ENCODE measurements around the gene DOK3.

DNA sequence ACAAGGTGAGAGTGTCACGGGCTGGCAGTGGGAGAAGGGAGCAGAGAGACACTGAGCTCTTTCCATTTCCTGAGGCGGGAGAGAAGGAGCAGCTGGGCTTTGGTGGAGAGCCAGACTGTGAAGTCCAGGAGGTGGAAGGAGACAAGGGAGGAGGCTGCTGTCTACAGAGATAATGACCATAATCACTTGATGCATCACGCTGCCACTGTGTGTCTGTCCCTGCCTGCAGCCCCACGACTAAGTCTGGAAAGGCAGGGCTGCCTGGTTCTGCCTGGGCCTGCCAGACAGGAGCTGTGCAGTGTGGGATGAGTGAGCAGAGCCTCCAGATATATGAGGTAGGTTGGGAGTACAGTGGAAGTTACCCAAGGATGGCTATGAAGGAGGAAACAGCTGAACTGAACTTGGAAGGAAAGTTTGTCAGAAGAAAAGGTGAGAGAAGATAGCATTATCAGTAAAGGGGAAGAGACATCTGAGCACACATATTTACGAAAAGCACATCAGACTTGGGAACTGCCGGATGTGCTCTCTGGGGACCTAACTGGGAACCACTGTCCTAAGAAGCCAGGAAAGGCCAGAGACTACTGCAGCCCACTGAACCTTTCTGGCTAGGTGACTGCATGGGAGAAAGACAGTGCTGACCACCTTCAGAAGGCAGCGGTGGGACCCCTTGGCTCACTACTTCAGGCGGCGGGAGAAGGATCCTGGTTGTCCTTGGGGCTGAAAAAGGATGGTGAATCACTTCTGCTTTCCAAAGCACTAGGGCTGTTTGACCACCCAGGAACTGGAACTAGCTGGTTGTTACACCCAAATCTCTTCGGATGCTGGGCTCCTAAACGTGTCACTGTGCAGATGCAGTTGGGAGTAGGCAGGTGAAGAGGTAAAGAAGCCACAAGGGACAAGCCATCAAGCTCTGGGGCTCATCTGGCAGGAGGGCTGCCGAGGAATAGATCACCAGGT is 19.9 kb upstream of the DOK3 start:
- TF ChIP-seq POLR2AphosphoS5 (IDR thresholded peaks at IDR 0.05; ENCODE audit: low read depth): no peak
- TF ChIP-seq, protein P1, sequence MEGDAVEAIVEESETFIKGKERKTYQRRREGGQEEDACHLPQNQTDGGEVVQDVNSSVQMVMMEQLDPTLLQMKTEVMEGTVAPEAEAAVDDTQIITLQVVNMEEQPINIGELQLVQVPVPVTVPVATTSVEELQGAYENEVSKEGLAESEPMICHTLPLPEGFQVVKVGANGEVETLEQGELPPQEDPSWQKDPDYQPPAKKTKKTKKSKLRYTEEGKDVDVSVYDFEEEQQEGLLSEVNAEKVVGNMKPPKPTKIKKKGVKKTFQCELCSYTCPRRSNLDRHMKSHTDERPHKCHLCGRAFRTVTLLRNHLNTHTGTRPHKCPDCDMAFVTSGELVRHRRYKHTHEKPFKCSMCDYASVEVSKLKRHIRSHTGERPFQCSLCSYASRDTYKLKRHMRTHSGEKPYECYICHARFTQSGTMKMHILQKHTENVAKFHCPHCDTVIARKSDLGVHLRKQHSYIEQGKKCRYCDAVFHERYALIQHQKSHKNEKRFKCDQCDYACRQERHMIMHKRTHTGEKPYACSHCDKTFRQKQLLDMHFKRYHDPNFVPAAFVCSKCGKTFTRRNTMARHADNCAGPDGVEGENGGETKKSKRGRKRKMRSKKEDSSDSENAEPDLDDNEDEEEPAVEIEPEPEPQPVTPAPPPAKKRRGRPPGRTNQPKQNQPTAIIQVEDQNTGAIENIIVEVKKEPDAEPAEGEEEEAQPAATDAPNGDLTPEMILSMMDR (IDR thresholded peaks at IDR 0.05; ENCODE audit: insufficient read depth, low read length): no peak
- TF ChIP-seq, protein P2, sequence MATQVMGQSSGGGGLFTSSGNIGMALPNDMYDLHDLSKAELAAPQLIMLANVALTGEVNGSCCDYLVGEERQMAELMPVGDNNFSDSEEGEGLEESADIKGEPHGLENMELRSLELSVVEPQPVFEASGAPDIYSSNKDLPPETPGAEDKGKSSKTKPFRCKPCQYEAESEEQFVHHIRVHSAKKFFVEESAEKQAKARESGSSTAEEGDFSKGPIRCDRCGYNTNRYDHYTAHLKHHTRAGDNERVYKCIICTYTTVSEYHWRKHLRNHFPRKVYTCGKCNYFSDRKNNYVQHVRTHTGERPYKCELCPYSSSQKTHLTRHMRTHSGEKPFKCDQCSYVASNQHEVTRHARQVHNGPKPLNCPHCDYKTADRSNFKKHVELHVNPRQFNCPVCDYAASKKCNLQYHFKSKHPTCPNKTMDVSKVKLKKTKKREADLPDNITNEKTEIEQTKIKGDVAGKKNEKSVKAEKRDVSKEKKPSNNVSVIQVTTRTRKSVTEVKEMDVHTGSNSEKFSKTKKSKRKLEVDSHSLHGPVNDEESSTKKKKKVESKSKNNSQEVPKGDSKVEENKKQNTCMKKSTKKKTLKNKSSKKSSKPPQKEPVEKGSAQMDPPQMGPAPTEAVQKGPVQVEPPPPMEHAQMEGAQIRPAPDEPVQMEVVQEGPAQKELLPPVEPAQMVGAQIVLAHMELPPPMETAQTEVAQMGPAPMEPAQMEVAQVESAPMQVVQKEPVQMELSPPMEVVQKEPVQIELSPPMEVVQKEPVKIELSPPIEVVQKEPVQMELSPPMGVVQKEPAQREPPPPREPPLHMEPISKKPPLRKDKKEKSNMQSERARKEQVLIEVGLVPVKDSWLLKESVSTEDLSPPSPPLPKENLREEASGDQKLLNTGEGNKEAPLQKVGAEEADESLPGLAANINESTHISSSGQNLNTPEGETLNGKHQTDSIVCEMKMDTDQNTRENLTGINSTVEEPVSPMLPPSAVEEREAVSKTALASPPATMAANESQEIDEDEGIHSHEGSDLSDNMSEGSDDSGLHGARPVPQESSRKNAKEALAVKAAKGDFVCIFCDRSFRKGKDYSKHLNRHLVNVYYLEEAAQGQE (IDR thresholded peaks at IDR 0.05; ENCODE audit: insufficient replicate concordance, low read depth): no peak
- TF ChIP-seq GABPA (IDR thresholded peaks at IDR 0.05; ENCODE audit: low read depth): no peak
- TF ChIP-seq SPI1 (IDR thresholded peaks at IDR 0.05; ENCODE audit: borderline replicate concordance, low read depth): no peak
